HG03280 (cell line): Measurements from ENCODE around the gene TAOK1.
A peak's percentile ranks its signal among the peaks of the same experiment; 100 is the strongest.
"Not testable (repeated sequence)": the region's sequence is repeated elsewhere in the genome, so short reads cannot be mapped to it uniquely, and the experiment has no call there.

Source experiments
- ATAC-seq: cut with Tn5 transposase; IDR thresholded peaks from one replicate; pipeline ENCODE4 v1.9.1; 2021; ENCODE audit warnings: mild to moderate bottlenecking, moderate library complexity; ENCODE audit not compliant: unreplicated experiment

The TAOK1 gene

GRCh38 chr17:29533976-29534375 is 143.8 kb downstream of the TAOK1 start:
- no peak for ATAC-seq

- no peak for ATAC-seq
These were observed 153.9 kb downstream of the TAOK1 start for GRCh38 chr17:29544066-29544465.

GRCh38 chr17:29546085-29546484 is 155.9 kb downstream of the TAOK1 start:
- no peak for ATAC-seq

GRCh38 chr17:29546830-29547229 is 156.7 kb downstream of the TAOK1 start:
- no peak for ATAC-seq

- ATAC-seq = no peak
These were observed 159.2 kb downstream of the TAOK1 start for GRCh38 chr17:29549177-29549923.

GRCh38 chr17:29555840-29556239 is 165.7 kb downstream of the TAOK1 start:
- no peak for ATAC-seq

- ATAC-seq = no peak
These were observed 167.0 kb downstream of the TAOK1 start for GRCh38 chr17:29557085-29557738.

- no peak for ATAC-seq
These were observed 167.6 kb downstream of the TAOK1 start for GRCh38 chr17:29557739-29558116.

- ATAC-seq = not testable (repeated sequence)
These were observed 168.0 kb downstream of the TAOK1 start for GRCh38 chr17:29558139-29558538.

GRCh38 chr17:29559640-29560039 is 169.5 kb downstream of the TAOK1 start:
- no peak for ATAC-seq

GRCh38 chr17:29560316-29560715 is 170.2 kb downstream of the TAOK1 start:
- no peak for ATAC-seq

- no peak for ATAC-seq
These were observed 171.7 kb downstream of the TAOK1 start for GRCh38 chr17:29561554-29562517.

GRCh38 chr17:29562615-29563014 is 172.5 kb downstream of the TAOK1 start:
- no peak for ATAC-seq

- ATAC-seq = no peak
These were observed 173.7 kb downstream of the TAOK1 start for GRCh38 chr17:29563816-29564215.

- peak; percentile 21 for ATAC-seq
These were observed 175.7 kb downstream of the TAOK1 start for GRCh38 chr17:29565643-29566472.

- ATAC-seq = peak; percentile 33
These were observed 176.5 kb downstream of the TAOK1 start, which contains the start of gene ABHD15 for GRCh38 chr17:29566473-29567303. Gene ABHD15, minus strand, starts transcription at chr17:29567037. Its CDS starts 71 bp downstream, at chr17:29566966.

GRCh38 chr17:29567304-29567553 is 177.1 kb downstream of the TAOK1 start:
- ATAC-seq = peak; percentile 12

- ATAC-seq = peak; percentile 32
These were observed 177.6 kb downstream of the TAOK1 start for GRCh38 chr17:29567554-29568330.
